ENCODE data around the gene AKAP8L.

The AKAP8L gene

DNA sequence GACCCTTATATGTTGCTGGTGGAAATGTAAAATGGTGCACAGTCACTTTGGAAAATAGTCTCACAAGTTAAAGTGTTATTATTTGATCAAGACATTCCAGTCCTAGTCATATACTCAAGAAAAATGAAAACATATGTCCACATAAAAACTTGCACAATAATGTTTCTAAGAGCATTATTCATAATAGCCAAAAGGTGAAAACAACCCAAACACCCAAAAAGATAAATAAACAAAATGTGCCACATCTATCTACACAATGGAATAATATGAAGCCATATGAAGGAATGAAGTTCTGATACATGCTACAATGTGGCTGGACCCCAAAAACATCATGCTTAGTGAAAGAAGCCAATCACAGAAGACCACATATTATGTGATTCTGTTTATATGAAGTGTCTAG lies 24.8 kb downstream of the AKAP8L start:
- TF ChIP-seq MYC (IDR thresholded peaks at IDR 0.05; ENCODE audit: low read depth, low read length) (no peak), POLR2A (IDR thresholded peaks at IDR 0.05; ENCODE audit: extremely low read depth, insufficient read length) (no peak)
- TF ChIP-seq, protein P1, sequence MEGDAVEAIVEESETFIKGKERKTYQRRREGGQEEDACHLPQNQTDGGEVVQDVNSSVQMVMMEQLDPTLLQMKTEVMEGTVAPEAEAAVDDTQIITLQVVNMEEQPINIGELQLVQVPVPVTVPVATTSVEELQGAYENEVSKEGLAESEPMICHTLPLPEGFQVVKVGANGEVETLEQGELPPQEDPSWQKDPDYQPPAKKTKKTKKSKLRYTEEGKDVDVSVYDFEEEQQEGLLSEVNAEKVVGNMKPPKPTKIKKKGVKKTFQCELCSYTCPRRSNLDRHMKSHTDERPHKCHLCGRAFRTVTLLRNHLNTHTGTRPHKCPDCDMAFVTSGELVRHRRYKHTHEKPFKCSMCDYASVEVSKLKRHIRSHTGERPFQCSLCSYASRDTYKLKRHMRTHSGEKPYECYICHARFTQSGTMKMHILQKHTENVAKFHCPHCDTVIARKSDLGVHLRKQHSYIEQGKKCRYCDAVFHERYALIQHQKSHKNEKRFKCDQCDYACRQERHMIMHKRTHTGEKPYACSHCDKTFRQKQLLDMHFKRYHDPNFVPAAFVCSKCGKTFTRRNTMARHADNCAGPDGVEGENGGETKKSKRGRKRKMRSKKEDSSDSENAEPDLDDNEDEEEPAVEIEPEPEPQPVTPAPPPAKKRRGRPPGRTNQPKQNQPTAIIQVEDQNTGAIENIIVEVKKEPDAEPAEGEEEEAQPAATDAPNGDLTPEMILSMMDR (IDR thresholded peaks at IDR 0.05; ENCODE audit: low read depth, low read length), result no peak
- TF ChIP-seq, protein P2, sequence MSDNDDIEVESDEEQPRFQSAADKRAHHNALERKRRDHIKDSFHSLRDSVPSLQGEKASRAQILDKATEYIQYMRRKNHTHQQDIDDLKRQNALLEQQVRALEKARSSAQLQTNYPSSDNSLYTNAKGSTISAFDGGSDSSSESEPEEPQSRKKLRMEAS (IDR thresholded peaks at IDR 0.05; ENCODE audit: low read depth, low read length), result no peak
- DNase-seq (ENCODE audit: low read depth), result no peak
- no peak overlapping the region for H3K4me3 ChIP-seq (ENCODE audit: low read depth, low read length)

DNA sequence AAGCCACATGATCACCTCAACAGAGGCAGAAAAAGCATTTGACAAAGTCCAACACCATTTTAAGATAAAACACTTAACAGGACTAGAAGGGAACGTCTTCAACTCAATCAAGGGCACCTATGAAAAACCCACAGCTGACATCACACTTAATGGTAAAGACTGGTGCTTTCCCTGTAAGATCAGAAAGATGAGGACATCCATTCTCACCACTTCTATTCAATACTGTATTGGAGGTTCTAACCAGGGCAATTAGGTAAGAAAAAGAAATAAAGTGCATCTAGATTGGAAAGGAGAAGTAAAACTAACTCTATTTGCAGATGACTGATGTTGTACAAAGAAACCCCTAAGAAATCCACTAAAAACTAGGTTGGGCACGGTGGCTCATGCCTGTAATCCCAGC lies 28.0 kb downstream of the AKAP8L start:
- TF ChIP-seq MYC (IDR thresholded peaks at IDR 0.05; ENCODE audit: low read depth, low read length) (no peak), POLR2A (IDR thresholded peaks at IDR 0.05; ENCODE audit: extremely low read depth, insufficient read length) (no peak)
- TF ChIP-seq, protein P2 (IDR thresholded peaks at IDR 0.05; ENCODE audit: low read depth, low read length), result no peak
- TF ChIP-seq, protein P1 (IDR thresholded peaks at IDR 0.05; ENCODE audit: low read depth, low read length), result no peak
- no peak overlapping the region for H3K4me3 ChIP-seq (ENCODE audit: low read depth, low read length)
- no peak for DNase-seq (ENCODE audit: low read depth)

DNA sequence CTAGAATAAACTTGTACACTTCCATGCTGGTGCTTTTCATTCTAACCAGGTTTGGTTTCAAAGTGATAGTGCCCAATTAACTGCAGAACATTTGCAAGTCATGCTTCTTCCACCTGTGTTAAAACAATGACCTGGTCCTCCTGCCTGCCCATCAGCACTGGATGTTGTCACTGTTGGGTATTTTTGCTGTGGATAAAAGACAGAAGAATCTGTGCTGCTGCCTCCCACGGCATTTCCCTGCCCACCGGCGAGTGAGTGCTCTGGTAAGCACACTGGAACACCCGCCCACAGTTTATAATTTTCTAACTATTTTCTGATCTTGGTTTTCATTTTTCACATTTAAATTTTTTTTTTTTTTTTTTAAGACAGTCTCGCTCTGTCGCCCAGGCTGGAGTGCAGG lies 36.9 kb downstream of the AKAP8L start:
- DNase-seq (ENCODE audit: low read depth), result no peak
- TF ChIP-seq MYC (IDR thresholded peaks at IDR 0.05; ENCODE audit: low read depth, low read length) (no peak), POLR2A (IDR thresholded peaks at IDR 0.05; ENCODE audit: extremely low read depth, insufficient read length) (no peak)
- TF ChIP-seq, protein P2 (IDR thresholded peaks at IDR 0.05; ENCODE audit: low read depth, low read length), result no peak
- TF ChIP-seq, protein P1 (IDR thresholded peaks at IDR 0.05; ENCODE audit: low read depth, low read length), result no peak
- no peak overlapping the region for H3K4me3 ChIP-seq (ENCODE audit: low read depth, low read length)

DNA sequence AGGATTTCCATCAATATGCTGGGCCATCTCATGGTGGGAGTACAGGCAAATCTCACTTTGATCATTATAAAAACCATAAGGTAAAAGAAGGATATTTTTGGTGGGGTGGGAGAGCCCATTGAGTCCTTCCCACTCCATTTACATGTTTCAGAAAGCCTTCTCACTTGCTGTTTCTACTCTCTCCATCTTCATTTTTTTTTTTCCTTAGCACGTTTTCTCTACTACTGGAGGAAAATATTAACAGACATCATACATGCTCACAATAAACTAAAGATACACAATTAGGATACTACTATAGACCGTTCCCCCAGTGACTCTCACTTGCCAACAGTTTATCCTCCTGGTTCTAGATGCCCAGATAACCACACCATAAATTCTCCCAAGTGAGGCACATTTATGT lies 37.4 kb downstream of the AKAP8L start:
- H3K4me3 ChIP-seq (ENCODE audit: low read depth, low read length), result no peak overlapping the region
- no peak for DNase-seq (ENCODE audit: low read depth)
- TF ChIP-seq POLR2A (IDR thresholded peaks at IDR 0.05; ENCODE audit: extremely low read depth, insufficient read length) (no peak), MYC (IDR thresholded peaks at IDR 0.05; ENCODE audit: low read depth, low read length) (no peak)
- TF ChIP-seq, protein P1 (IDR thresholded peaks at IDR 0.05; ENCODE audit: low read depth, low read length), result no peak
- TF ChIP-seq, protein P2 (IDR thresholded peaks at IDR 0.05; ENCODE audit: low read depth, low read length), result no peak

DNA sequence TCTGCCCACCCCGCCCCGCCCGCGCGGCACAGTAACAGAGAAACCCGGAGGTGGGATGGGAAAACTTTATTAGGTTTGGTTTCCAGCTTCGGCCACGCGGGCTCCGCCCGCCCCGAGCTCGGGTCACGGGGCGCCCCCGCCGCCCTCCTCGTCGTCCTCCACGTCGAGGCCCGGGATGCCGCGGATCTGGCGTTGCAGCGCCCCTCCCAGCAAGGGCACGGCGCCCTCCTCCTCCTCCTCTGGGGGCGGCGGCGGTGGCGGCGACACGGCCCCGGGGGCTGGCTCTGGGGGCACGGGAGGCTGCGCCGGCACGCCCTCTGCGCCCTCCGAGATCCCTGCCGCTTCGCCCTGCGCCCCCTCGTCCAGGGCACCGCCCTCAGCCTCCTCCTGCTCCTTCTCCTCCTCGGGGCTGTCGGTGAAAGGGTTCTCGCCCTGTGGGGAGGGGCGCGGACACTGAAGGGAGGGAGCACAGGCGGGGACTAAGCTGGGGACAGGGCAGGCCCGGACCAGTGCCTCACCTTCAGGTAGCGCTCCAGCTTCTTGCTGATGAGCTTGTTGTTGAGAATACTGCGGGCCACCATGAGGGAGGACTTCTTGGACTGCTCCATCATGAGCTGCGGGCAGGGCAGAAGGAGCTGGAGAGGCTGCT lies 38.7 kb downstream of the AKAP8L start:
- DNase-seq (ENCODE audit: low read depth), result peak; percentile 76

More for the DNA sequence above, 38.7 kb downstream of the AKAP8L start:
- TF ChIP-seq, protein P2 (IDR thresholded peaks at IDR 0.05; ENCODE audit: low read depth, low read length), result no peak
- TF ChIP-seq POLR2A (IDR thresholded peaks at IDR 0.05; ENCODE audit: extremely low read depth, insufficient read length) (no peak), MYC (IDR thresholded peaks at IDR 0.05; ENCODE audit: low read depth, low read length) (peak; percentile 45; the same call in 1 of the 2 replicates)
- peak overlapping the region; percentile 53 for H3K4me3 ChIP-seq (ENCODE audit: low read depth, low read length)

Measured in NB4 (cell line).